H1 (cell line): ENCODE data around the gene ZNF385B. TPM values are rescaled to one million over a fixed set of nuclear protein-coding genes. Genes with fewer than 3 reads are reported as not detected.

Source experiments
- CTCF ChIA-PET: fragments of 300-600 bp; sonication (Branson Sonifier 250); formaldehyde crosslinking; loops from one replicate; lab custom pipeline; 2021; ENCODE audit not compliant: partially characterized antibody; lab: Charles Lee
- POLR2A ChIA-PET: fragments of 300-600 bp; sonication (Branson Sonifier 250); formaldehyde crosslinking; loops from one replicate; lab custom pipeline; 2021; ENCODE audit warnings: inconsistent platforms; ENCODE audit not compliant: partially characterized antibody; lab: Charles Lee
- DNase-seq, 2 experiments: peaks; one replicate each; pipeline versions ENCODE4 v3.0.0 to v3.0.0-alpha.2; 2010 to 2022; ENCODE audit warnings: low spot score in 2 of 2, low read depth in 1 of 2, mixed read lengths in 1 of 2
- FAIRE-seq: peaks from 2 replicates; lab custom pipeline; 2011; peaks lifted over from hg19 to GRCh38; lab: Jason Lieb, UNC
- H2AFZ ChIP-seq: 2 replicates; pipeline ENCODE4 v1.8.1; 2012; ENCODE audit warnings: low read length, inconsistent platforms
- H2AK5ac ChIP-seq: 2 replicates; pipeline ENCODE4 v1.6.1; 2013; ENCODE audit warnings: low read depth, low read length
- H2BK120ac ChIP-seq: replicated peaks from 2 replicates; pipeline ENCODE3; 2013; ENCODE audit warnings: low read depth, low read length, inconsistent platforms
- H2BK12ac ChIP-seq: 2 replicates; pipeline ENCODE4 v1.6.1; 2013; ENCODE audit warnings: low read depth, low read length
- H2BK15ac ChIP-seq: 2 replicates; pipeline ENCODE4 v1.6.1; 2013; ENCODE audit warnings: low read length
- H2BK20ac ChIP-seq: 2 replicates; pipeline ENCODE4 v1.6.1; 2013; ENCODE audit warnings: low read length
- H2BK5ac ChIP-seq: 2 replicates; pipeline ENCODE4 v1.6.1; 2013; ENCODE audit warnings: low read depth, low read length
- H3K14ac ChIP-seq: 2 replicates; pipeline ENCODE4 v1.6.1; 2013; ENCODE audit warnings: inconsistent platforms; ENCODE audit not compliant: insufficient read length
- H3K18ac ChIP-seq: 2 replicates; pipeline ENCODE4 v1.6.1; 2013; ENCODE audit warnings: low read length; ENCODE audit errors: extremely low read depth
- H3K23ac ChIP-seq: 2 replicates; pipeline ENCODE4 v1.6.1; 2013; ENCODE audit warnings: inconsistent platforms; ENCODE audit not compliant: insufficient read length
- H3K23me2 ChIP-seq: 2 replicates; pipeline ENCODE4 v1.6.1; 2013; ENCODE audit warnings: low read depth, low read length
- H3K27ac ChIP-seq: 2 replicates; pipeline ENCODE4 v1.6.1; 2011; ENCODE audit warnings: low read depth, low read length, inconsistent platforms
- H3K27me3 ChIP-seq, 4 experiments: replicated peaks in 1 of 4; 1 replicate in 1 of 4; 2 replicates in 3 of 4; pipeline versions ENCODE4 v1.6.1 to v1.8.1; 2011 to 2013; ENCODE audit warnings: low read length in 3 of 4, mild to moderate bottlenecking in 3 of 4, inconsistent platforms in 2 of 4, mixed read lengths in 2 of 4, moderate library complexity in 1 of 4; ENCODE audit not compliant: control insufficient read depth in 3 of 4, insufficient read depth in 3 of 4; ENCODE audit errors: extremely low read depth in 1 of 4
- H3K36me3 ChIP-seq, 4 experiments: 2 replicates each; pipeline versions ENCODE4 v1.6.1 to v1.8.1; 2011 to 2013; ENCODE audit warnings: mild to moderate bottlenecking in 4 of 4, low read length in 3 of 4, moderate library complexity in 2 of 4, control low read depth in 1 of 4, inconsistent platforms in 1 of 4; ENCODE audit not compliant: insufficient read depth in 4 of 4, control insufficient read depth in 2 of 4
- H3K4ac ChIP-seq: replicated peaks from 2 replicates; pipeline ENCODE3; 2013; ENCODE audit warnings: low read length, low read depth, mixed read lengths, inconsistent platforms; ENCODE audit not compliant: insufficient read length
- H3K4me1 ChIP-seq, 4 experiments: replicated peaks in 1 of 4; 1 replicate in 1 of 4; 2 replicates in 3 of 4; pipeline versions ENCODE4 v1.6.1 to v1.8.1; 2011 to 2013; ENCODE audit warnings: low read length in 3 of 4, inconsistent platforms in 2 of 4, mixed read lengths in 1 of 4; ENCODE audit not compliant: insufficient read depth in 4 of 4, control insufficient read depth in 3 of 4
- H3K4me2 ChIP-seq, 2 experiments: 2 replicates each; pipeline versions ENCODE4 v1.6.1 to v1.8.1; 2011 to 2013; ENCODE audit warnings: low read depth in 2 of 2, low read length in 2 of 2, control low read depth in 1 of 2, inconsistent platforms in 1 of 2, mild to moderate bottlenecking in 1 of 2; ENCODE audit not compliant: insufficient read depth in 1 of 2
- H3K4me3 ChIP-seq, 4 experiments: fragments of 200-600, 300-600 bp in 1 of 4; sonication (generic), shearing (Covaris generic), sonication (Bioruptor Twin) in 1 of 4; 2 replicates each; pipeline versions ENCODE4 v1.5.1 to v1.8.1; 2011 to 2016; ENCODE audit warnings: low read length in 4 of 4, low read depth in 3 of 4, control low read depth in 2 of 4, inconsistent platforms in 2 of 4, mild to moderate bottlenecking in 2 of 4, mixed read lengths in 1 of 4, moderate library complexity in 1 of 4; ENCODE audit not compliant: insufficient read depth in 2 of 4; ENCODE audit errors: extremely low read depth in 1 of 4
- H3K56ac ChIP-seq: replicated peaks from 2 replicates; pipeline ENCODE3; 2013; ENCODE audit warnings: low read depth, mild to moderate bottlenecking, mixed read lengths, low read length, inconsistent platforms; ENCODE audit not compliant: insufficient read length
- H3K79me1 ChIP-seq: 2 replicates; pipeline ENCODE4 v1.6.1; 2013; ENCODE audit warnings: low read depth, low read length, control low read depth
- H3K79me2 ChIP-seq, 2 experiments: 2 replicates each; pipeline versions ENCODE4 v1.6.1 to v1.8.1; 2012 to 2013; ENCODE audit warnings: low read length in 2 of 2, mild to moderate bottlenecking in 2 of 2, inconsistent platforms in 1 of 2; ENCODE audit not compliant: insufficient read depth in 2 of 2, control insufficient read depth in 1 of 2
- H3K9ac ChIP-seq, 4 experiments: replicated peaks in 1 of 4; 1 replicate in 1 of 4; 2 replicates in 3 of 4; pipeline versions ENCODE4 v1.6.1 to v1.8.1; 2011 to 2013; ENCODE audit warnings: low read depth in 3 of 4, low read length in 3 of 4, control low read depth in 2 of 4, mild to moderate bottlenecking in 2 of 4, moderate library complexity in 2 of 4, inconsistent platforms in 1 of 4; ENCODE audit errors: extremely low read depth in 1 of 4
- H3K9me3 ChIP-seq, 2 experiments: 2 replicates each; pipeline versions ENCODE4 v1.6.1 to v1.8.1; 2012 to 2013; ENCODE audit warnings: mild to moderate bottlenecking in 2 of 2, moderate library complexity in 2 of 2, control low read depth in 1 of 2, inconsistent platforms in 1 of 2, low read depth in 1 of 2, low read length in 1 of 2, mixed read lengths in 1 of 2; ENCODE audit not compliant: insufficient read depth in 2 of 2
- H4K20me1 ChIP-seq, 2 experiments: replicated peaks in 1 of 2; 2 replicates each; pipeline versions ENCODE3 to v1.8.1; 2011 to 2013; ENCODE audit warnings: inconsistent platforms in 2 of 2, low read length in 2 of 2, mild to moderate bottlenecking in 1 of 2; ENCODE audit not compliant: insufficient read depth in 2 of 2, control insufficient read depth in 1 of 2
- H4K5ac ChIP-seq: 2 replicates; pipeline ENCODE4 v1.6.1; 2013; ENCODE audit warnings: low read length, low read depth, mixed read lengths, inconsistent platforms; ENCODE audit not compliant: insufficient read length
- H4K8ac ChIP-seq: 2 replicates; pipeline ENCODE4 v1.8.0; 2013; ENCODE audit warnings: mild to moderate bottlenecking, moderate library complexity, low read length, inconsistent platforms; ENCODE audit not compliant: insufficient read depth; ENCODE audit errors: extremely low read depth
- H4K91ac ChIP-seq: replicated peaks from 2 replicates; pipeline ENCODE3; 2013; ENCODE audit warnings: low read length, mixed read lengths, inconsistent platforms; ENCODE audit not compliant: insufficient read length
- CREB1 ChIP-seq: IDR thresholded peaks from 2 replicates; pipeline ENCODE4 v1.6.1; 2012; ENCODE audit warnings: inconsistent platforms
- FOSL1 ChIP-seq: IDR thresholded peaks from 2 replicates; pipeline ENCODE4 v1.6.1; 2011; ENCODE audit warnings: mild to moderate bottlenecking, low read depth, low read length, moderate library complexity; ENCODE audit not compliant: insufficient read depth
- GTF2F1 ChIP-seq: IDR thresholded peaks from 2 replicates; pipeline ENCODE4 v1.6.1; 2012; ENCODE audit warnings: low read depth, low read length, improper control_type of control experiment, borderline replicate concordance
- NRF1 ChIP-seq: IDR thresholded peaks from 2 replicates; pipeline ENCODE4 v1.6.1; 2011; ENCODE audit warnings: mild to moderate bottlenecking, low read depth, low read length, improper control_type of control experiment
- SP4 ChIP-seq: IDR thresholded peaks from 2 replicates; pipeline ENCODE4 v1.6.1; 2012; ENCODE audit warnings: low read length, inconsistent platforms
- YY1 ChIP-seq: IDR thresholded peaks from 2 replicates; pipeline ENCODE4 v1.6.1; 2011; ENCODE audit warnings: low read depth, mild to moderate bottlenecking, low read length
- polyA plus RNA-seq, 7 experiments: library from polyadenylated mRNA; depleted of rRNA in 3 of 7; stranded (reverse) in 5 of 7; unstranded in 2 of 7; fragments of >200 nt in 5 of 7; fragments of 200-250 nt in 2 of 7; gene quantifications; 1 replicate in 5 of 7; 2 replicates in 1 of 7; 4 replicates in 1 of 7; pipeline versions ENCODE4 v1.2.1 to v1.2.3, GENCODE V29; 2011 to 2013; ENCODE audit warnings: missing spikeins in 2 of 7, mixed read lengths in 2 of 7
- total RNA-seq: library from RNA; stranded (reverse); fragmentation: NEBNext Ultra II Directional; extraction: Animal tissue kit (Norgen Biotek cat#: 25700); gene quantifications from 2 replicates; pipeline ENCODE4 v1.2.1, GENCODE V29; 2021

The ZNF385B gene
- total and polyA plus RNA-seq, 2 of the 8 experiments (the other 6 are each of a cell fraction or from before 2014, with no cell fraction given), result 1.1 to 3.7 TPM

- Histone ChIP-seq H2BK15ac (no peak overlapping the region), H3K36me3 (no peaks in the 10 kb centered on the region), H2BK5ac (no peak overlapping the region), H2BK12ac (no peak overlapping the region), H2BK120ac (no peak overlapping the region), H4K20me1 (no peaks in the 10 kb centered on the region), H4K5ac (no peak overlapping the region), H3K27ac (no peak overlapping the region), H3K56ac (no peak overlapping the region), H3K4me1 (no peaks in the 10 kb centered on the region), H3K23me2 (no peaks in the 10 kb centered on the region), H2BK20ac (no peak overlapping the region), H3K27me3 (no peaks in the 10 kb centered on the region), H4K91ac (no peak overlapping the region), H3K23ac (no peak overlapping the region)
- DNase-seq, result no peak
- CTCF ChIA-PET, result interaction anchor here (0.8 kb wide), 1 partner anchor 318 kb away, joined by 3 read pairs; no protein-coding TSS in a partner anchor
- POLR2A ChIA-PET, result no interaction called here
- no peak for TF ChIP-seq GTF2F1
- no peak for TF ChIP-seq CREB1
- no peak for TF ChIP-seq NRF1
- TF ChIP-seq SP4, result no peak
- no peak for TF ChIP-seq YY1
- TF ChIP-seq FOSL1, result no peak
- TF ChIP-seq, all 59 proteins: peak for 0
- H3K4ac ChIP-seq, result no peak overlapping the region
- no peak overlapping the region for H4K8ac ChIP-seq
- no peak overlapping the region for H3K4me2 ChIP-seq
- H2AFZ ChIP-seq, result no peak overlapping the region
- H3K14ac ChIP-seq, result no peak overlapping the region
- no peak overlapping the region for H3K9ac ChIP-seq
- H3K79me2 ChIP-seq, result no peaks in the 10 kb centered on the region
- no peak overlapping the region for H3K18ac ChIP-seq
- H3K4me3 ChIP-seq, result no peak overlapping the region
- no peaks in the 10 kb centered on the region for H3K79me1 ChIP-seq
- FAIRE-seq, result no peak
- no peaks in the 10 kb centered on the region for H3K9me3 ChIP-seq
- H2AK5ac ChIP-seq, result no peak overlapping the region
These were observed 120.1 kb downstream of the ZNF385B start for GRCh38 chr2:179741317-179741716.
